NCI-H128 (cell line): Measurements from ENCODE around the gene TMEM254.
"Not testable (repeated sequence)": the region's sequence is repeated elsewhere in the genome, so short reads cannot be mapped to it uniquely, and the experiment has no call there.

Experiments used
- DNase-seq: peaks from one replicate; lab custom pipeline; 2025; ENCODE audit not compliant: unreplicated experiment; lab: John Stamatoyannopoulos, UW

Gene TMEM254

GRCh38 chr10:80075781-80076180, 2.7 kb upstream of the TMEM254 start:
- no peak for DNase-seq

GRCh38 chr10:80077869-80078447, 507 bp upstream of the TMEM254 start:
- no peak for DNase-seq

- DNase-seq, result no peak
These were observed 851 bp downstream of the TMEM254 start for GRCh38 chr10:80079312-80079719.

- DNase-seq, result no peak
These were observed 2.6 kb downstream of the TMEM254 start for GRCh38 chr10:80081026-80081425.

GRCh38 chr10:80081801-80082750, 3.6 kb downstream of the TMEM254 start:
- DNase-seq, result no peak

- no peak for DNase-seq
These were observed 11.7 kb downstream of the TMEM254 start for GRCh38 chr10:80090121-80090520.

GRCh38 chr10:80094231-80094630, 15.8 kb downstream of the TMEM254 start:
- no peak for DNase-seq

- not testable (repeated sequence) for DNase-seq
These were observed 19.8 kb downstream of the TMEM254 start for GRCh38 chr10:80098272-80098671.

GRCh38 chr10:80099295-80099694, 20.8 kb downstream of the TMEM254 start:
- not testable (repeated sequence) for DNase-seq

- no peak for DNase-seq
These were observed 21.7 kb downstream of the TMEM254 start for GRCh38 chr10:80100116-80100515.

- no peak for DNase-seq
These were observed 22.6 kb downstream of the TMEM254 start for GRCh38 chr10:80100861-80101695.

GRCh38 chr10:80104066-80104926, 25.8 kb downstream of the TMEM254 start:
- no peak for DNase-seq

- no peak for DNase-seq
These were observed 30.2 kb downstream of the TMEM254 start for GRCh38 chr10:80108576-80109239.

GRCh38 chr10:80110986-80111385, 32.5 kb downstream of the TMEM254 start:
- DNase-seq, result no peak

GRCh38 chr10:80118669-80119068, 40.2 kb downstream of the TMEM254 start:
- DNase-seq, result no peak

- no peak for DNase-seq
These were observed 43.7 kb downstream of the TMEM254 start for GRCh38 chr10:80122110-80122710.

- DNase-seq, result no peak
These were observed 44.3 kb downstream of the TMEM254 start for GRCh38 chr10:80122746-80123145.

- DNase-seq, result no peak
These were observed 48.4 kb downstream of the TMEM254 start for GRCh38 chr10:80126876-80127275.

- no peak for DNase-seq
These were observed 53.0 kb downstream of the TMEM254 start for GRCh38 chr10:80131499-80131901.
